DND-41 (cell line): ENCODE results near the gene CRYM.

Experiments used
- ATAC-seq: fragments of 200-7000 bp; cut with Tn5 transposase; 3 replicates; pipeline ENCODE4 v1.9.1; 2021; ENCODE audit warnings: low read depth; ENCODE audit not compliant: insufficient read depth
- DNase-seq: peaks from one replicate; pipeline ENCODE4 v3.0.0-alpha.2; 2020
- H2AFZ ChIP-seq: 2 replicates; pipeline ENCODE4 v1.6.0; 2012; ENCODE audit warnings: low read depth, low read length
- H3K27ac ChIP-seq: 2 replicates; pipeline ENCODE4 v1.5.1; 2012; ENCODE audit warnings: low read length, inconsistent platforms
- H3K27me3 ChIP-seq: fragments of 200-600 bp; sonication (generic); 2 replicates; pipeline ENCODE4 v1.6.0; 2012; ENCODE audit warnings: low read length, mild to moderate bottlenecking, inconsistent platforms; ENCODE audit not compliant: insufficient read depth, poor library complexity
- H3K36me3 ChIP-seq: 2 replicates; pipeline ENCODE4 v1.5.1; 2012; ENCODE audit warnings: low read length, inconsistent platforms; ENCODE audit not compliant: insufficient read depth
- H3K4me1 ChIP-seq: 2 replicates; pipeline ENCODE4 v1.5.1; 2012; ENCODE audit warnings: mild to moderate bottlenecking, low read length; ENCODE audit not compliant: insufficient read depth
- H3K4me2 ChIP-seq: 2 replicates; pipeline ENCODE4 v1.6.0; 2012; ENCODE audit warnings: mild to moderate bottlenecking, moderate library complexity, low read length, inconsistent platforms; ENCODE audit not compliant: insufficient read depth
- H3K4me3 ChIP-seq, 2 experiments: fragments of 200-600 bp in 1 of 2; shearing (Covaris generic) in 1 of 2; 2 replicates each; pipeline ENCODE4 v1.5.1; 2012 to 2016; ENCODE audit warnings: inconsistent platforms in 2 of 2, low read length in 2 of 2, mild to moderate bottlenecking in 2 of 2, low read depth in 1 of 2, moderate library complexity in 1 of 2
- H3K79me2 ChIP-seq: 2 replicates; pipeline ENCODE4 v1.6.0; 2012; ENCODE audit warnings: low read length, inconsistent platforms; ENCODE audit not compliant: insufficient read depth
- H3K9ac ChIP-seq: 2 replicates; pipeline ENCODE4 v1.6.0; 2012; ENCODE audit warnings: low read depth, mild to moderate bottlenecking, inconsistent platforms, low read length, moderate library complexity
- H3K9me3 ChIP-seq: 2 replicates; pipeline ENCODE4 v1.5.1; 2012; ENCODE audit warnings: low read length, moderate library complexity, mild to moderate bottlenecking, inconsistent platforms; ENCODE audit not compliant: insufficient read depth, severe bottlenecking
- H4K20me1 ChIP-seq: 2 replicates; pipeline ENCODE4 v1.6.0; 2012; ENCODE audit warnings: low read length; ENCODE audit not compliant: insufficient read depth
- EZH2 ChIP-seq: IDR thresholded peaks from 3 replicates; pipeline ENCODE4 v1.6.1; 2012; ENCODE audit warnings: borderline replicate concordance, low read depth, mild to moderate bottlenecking, moderate library complexity, low read length, inconsistent platforms; ENCODE audit not compliant: severe bottlenecking
- TF ChIP-seq, protein P1 (sequence below): IDR thresholded peaks from 2 replicates; pipeline ENCODE4 v1.5.1; 2012; ENCODE audit warnings: borderline replicate concordance, low read length, moderate library complexity, mild to moderate bottlenecking; ENCODE audit not compliant: poor library complexity, severe bottlenecking; ENCODE audit errors: extremely low read depth

The CRYM gene

DNA sequence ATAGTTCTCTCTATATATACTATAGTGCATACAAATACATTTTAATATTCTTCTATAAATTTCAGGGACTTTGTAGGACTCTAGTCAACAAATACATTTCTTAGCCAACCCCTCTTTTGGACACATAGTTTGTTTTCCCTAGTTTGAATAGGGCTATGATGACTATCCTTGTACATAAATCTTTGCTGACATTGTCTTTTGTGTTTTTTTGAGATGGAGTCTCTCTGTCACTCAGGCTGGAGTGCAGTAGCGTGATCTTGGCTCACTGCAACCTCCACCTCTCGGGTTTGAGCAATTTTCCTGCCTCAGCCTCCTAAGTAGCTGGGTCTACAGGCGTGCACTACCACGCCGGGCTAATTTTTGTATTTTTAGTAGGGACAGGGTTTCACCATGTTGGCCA lies 41.3 kb downstream of the CRYM start:
- ATAC-seq: no peak
- TF ChIP-seq EZH2: no peak
- TF ChIP-seq, protein P1, sequence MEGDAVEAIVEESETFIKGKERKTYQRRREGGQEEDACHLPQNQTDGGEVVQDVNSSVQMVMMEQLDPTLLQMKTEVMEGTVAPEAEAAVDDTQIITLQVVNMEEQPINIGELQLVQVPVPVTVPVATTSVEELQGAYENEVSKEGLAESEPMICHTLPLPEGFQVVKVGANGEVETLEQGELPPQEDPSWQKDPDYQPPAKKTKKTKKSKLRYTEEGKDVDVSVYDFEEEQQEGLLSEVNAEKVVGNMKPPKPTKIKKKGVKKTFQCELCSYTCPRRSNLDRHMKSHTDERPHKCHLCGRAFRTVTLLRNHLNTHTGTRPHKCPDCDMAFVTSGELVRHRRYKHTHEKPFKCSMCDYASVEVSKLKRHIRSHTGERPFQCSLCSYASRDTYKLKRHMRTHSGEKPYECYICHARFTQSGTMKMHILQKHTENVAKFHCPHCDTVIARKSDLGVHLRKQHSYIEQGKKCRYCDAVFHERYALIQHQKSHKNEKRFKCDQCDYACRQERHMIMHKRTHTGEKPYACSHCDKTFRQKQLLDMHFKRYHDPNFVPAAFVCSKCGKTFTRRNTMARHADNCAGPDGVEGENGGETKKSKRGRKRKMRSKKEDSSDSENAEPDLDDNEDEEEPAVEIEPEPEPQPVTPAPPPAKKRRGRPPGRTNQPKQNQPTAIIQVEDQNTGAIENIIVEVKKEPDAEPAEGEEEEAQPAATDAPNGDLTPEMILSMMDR: no peak
- H3K4me1 ChIP-seq: no peaks in the 10 kb centered on the region

DNA sequence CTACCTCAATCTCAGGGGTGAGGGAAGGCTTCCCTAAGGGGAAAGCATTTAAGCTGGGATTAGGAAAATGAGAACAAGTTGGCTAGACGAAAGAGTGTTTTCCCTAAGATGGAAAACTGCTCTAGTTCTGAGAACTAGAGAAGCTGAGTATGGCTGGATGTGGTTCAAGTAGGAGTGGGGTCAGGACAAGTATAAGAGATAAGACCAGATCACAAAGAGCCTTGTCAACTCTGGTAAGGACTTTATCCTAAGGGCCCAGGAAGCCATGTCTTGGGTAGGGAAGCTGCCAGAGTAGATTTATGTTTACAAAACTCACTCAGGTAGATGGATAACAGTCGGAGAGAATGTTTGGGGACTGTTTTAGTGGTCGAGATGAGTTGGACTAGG lies 42.9 kb downstream of the CRYM start:
- H3K79me2 ChIP-seq: no peaks in the 10 kb centered on the region
- no peaks in the 10 kb centered on the region for H4K20me1 ChIP-seq
- no peak for DNase-seq
- H3K4me2 ChIP-seq: no peak overlapping the region
- H2AFZ ChIP-seq: no peak overlapping the region
- TF ChIP-seq EZH2: no peak
- TF ChIP-seq, protein P1: no peak
- no peaks in the 10 kb centered on the region for H3K36me3 ChIP-seq
- no peak overlapping the region for H3K4me3 ChIP-seq
- no peak for ATAC-seq
- H3K9ac ChIP-seq: no peak overlapping the region
- no peaks in the 10 kb centered on the region for H3K9me3 ChIP-seq
- no peak overlapping the region for H3K27ac ChIP-seq
- no peaks in the 10 kb centered on the region for H3K27me3 ChIP-seq
- H3K4me1 ChIP-seq: no peaks in the 10 kb centered on the region

More for the DNA sequence above, 41.3 kb downstream of the CRYM start:
- DNase-seq: no peak
- Histone ChIP-seq H3K9ac (no peak overlapping the region), H3K9me3 (no peaks in the 10 kb centered on the region), H3K4me3 (no peak overlapping the region), H4K20me1 (no peaks in the 10 kb centered on the region), H3K36me3 (no peaks in the 10 kb centered on the region), H3K79me2 (no peaks in the 10 kb centered on the region), H3K27me3 (no peaks in the 10 kb centered on the region), H3K27ac (no peak overlapping the region), H2AFZ (no peak overlapping the region), H3K4me2 (no peak overlapping the region)

DNA sequence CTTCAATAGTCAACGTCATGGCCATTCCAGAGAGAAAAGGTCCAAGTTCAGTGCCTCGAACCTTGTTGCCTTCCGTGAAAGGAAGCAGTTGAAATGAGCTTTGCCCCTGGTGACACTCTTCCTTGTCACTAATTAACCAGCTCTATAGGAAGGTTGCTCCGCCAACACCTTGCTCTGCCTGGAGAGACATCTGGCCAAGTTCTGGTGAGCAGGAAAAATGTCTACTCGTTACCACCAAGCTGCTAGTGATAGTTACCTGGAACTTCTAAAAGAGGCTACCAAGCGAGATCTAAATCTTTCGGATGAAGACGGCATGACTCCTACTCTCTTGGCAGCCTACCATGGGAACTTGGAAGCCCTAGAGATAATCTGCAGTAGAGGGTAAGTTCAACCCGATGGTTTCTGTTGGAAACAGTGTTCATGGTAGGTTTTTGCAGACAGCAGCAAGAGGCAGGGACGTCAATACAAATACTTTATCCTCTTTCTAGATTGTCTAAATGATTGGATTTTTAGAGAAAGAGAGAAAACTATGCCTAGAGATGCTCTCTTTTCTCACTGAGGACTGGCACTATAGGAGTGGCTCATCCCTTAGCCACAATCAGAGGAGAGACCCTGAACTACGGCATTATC lies 44.5 kb downstream of the CRYM start, which contains the start of gene ANKS4B:
ANKS4B (plus strand) TSS at position 179 of the 630 bp plus-strand sequence; CDS start at position 218, 39 bp downstream.
- H3K36me3 ChIP-seq: no peaks in the 10 kb centered on the region
- H3K27ac ChIP-seq: no peak within 1 kb of the TSS
- H3K9ac ChIP-seq: no peak within 1 kb of the TSS
- no peak within 1 kb of the TSS for H2AFZ ChIP-seq
- H3K4me3 ChIP-seq: no peak within 1 kb of the TSS
- no peak for TF ChIP-seq EZH2
- TF ChIP-seq, protein P1: no peak
- H3K4me2 ChIP-seq: no peak within 1 kb of the TSS
- H4K20me1 ChIP-seq: no peaks in the 10 kb centered on the region
- no peaks in the 10 kb centered on the region for H3K9me3 ChIP-seq
- H3K4me1 ChIP-seq: no peaks in the 10 kb centered on the region
- no peak for ATAC-seq
- H3K27me3 ChIP-seq: no peaks in the 10 kb centered on the region
- H3K79me2 ChIP-seq: no peaks in the 10 kb centered on the region
- DNase-seq: no peak
